ENCODE results near the gene MAP3K14. TPM values are rescaled to one million over a fixed set of nuclear protein-coding genes. Genes with fewer than 3 reads are reported as not detected.

Gene MAP3K14
- total RNA-seq, 2 experiments from 2014 or later: 31.6 to 31.9 TPM

GRCh38 chr17:45307290-45308015, 9.4 kb downstream of the MAP3K14 start:
- Mint-ChIP-seq H3K27me3 (no peaks in the 10 kb centered on the region), H3K9me3 (no peaks in the 10 kb centered on the region), H3K4me1 (ENCODE audit: low read depth) (peaks cover 83% of the 10 kb centered on the region), H3K36me3 (ENCODE audit: low read depth) (peaks cover 67% of the 10 kb centered on the region), H3K27ac (peak overlapping the region; percentile 95), H3K4me3 (peak overlapping the region; percentile 36)
- peak; percentile 81 for DNase-seq
- intact Hi-C loops (cut with micrococcal nuclease): no loop called here
- ChIA-PET POLR2A (interaction anchor here (1.0 to 15.9 kb wide), 8 partner anchors 7 to 159 kb away, joined by 3 to 211 read pairs (median 4); partner anchors contain the start of genes FMNL1 and MAP3K14), CTCF (interaction anchor here (0.9 to 3.1 kb wide), 5 partner anchors 14 to 88 kb away, joined by 3 to 10 read pairs (median 4); no protein-coding TSS in a partner anchor)
- peak; percentile 58 for ATAC-seq
- TF ChIP-seq CTCF (IDR thresholded peaks at IDR 0.05): no peak

GRCh38 chr17:45306623-45307022, 10.2 kb downstream of the MAP3K14 start:
- Mint-ChIP-seq H3K36me3 (ENCODE audit: low read depth) (peaks cover 66% of the 10 kb centered on the region), H3K4me3 (no peak overlapping the region), H3K27me3 (no peaks in the 10 kb centered on the region), H3K27ac (peak overlapping the region; percentile 87), H3K4me1 (ENCODE audit: low read depth) (peaks cover 83% of the 10 kb centered on the region), H3K9me3 (no peaks in the 10 kb centered on the region)
- ChIA-PET CTCF (interaction anchor here (0.9 to 3.1 kb wide), 10 partner anchors 8 to 87 kb away, joined by 3 to 12 read pairs (median 5); partner anchors contain the start of gene MAP3K14), POLR2A (interaction anchor here (0.9 to 15.9 kb wide), 10 partner anchors 8 to 158 kb away, joined by 3 to 211 read pairs (median 4); partner anchors contain the start of genes FMNL1 and MAP3K14)
- ATAC-seq (no peak), DNase-seq (no peak)
- intact Hi-C loops (cut with micrococcal nuclease): no loop called here
- TF ChIP-seq CTCF (IDR thresholded peaks at IDR 0.05): no peak

GRCh38 chr17:45306094-45306493, 10.7 kb downstream of the MAP3K14 start:
- intact Hi-C loops (cut with micrococcal nuclease): no loop called here
- Mint-ChIP-seq H3K4me3 (no peak overlapping the region), H3K36me3 (ENCODE audit: low read depth) (peaks cover 63% of the 10 kb centered on the region)

GRCh38 chr17:45305530-45306087, 11.2 kb downstream of the MAP3K14 start:
- H3K36me3 Mint-ChIP-seq (ENCODE audit: low read depth): peaks cover 59% of the 10 kb centered on the region
- H3K9me3 Mint-ChIP-seq: no peaks in the 10 kb centered on the region
- TF ChIP-seq CTCF (IDR thresholded peaks at IDR 0.05): no peak
- DNase-seq (peak; percentile 31), ATAC-seq (no peak)
- intact Hi-C loops (cut with micrococcal nuclease): no loop called here
- ChIA-PET POLR2A (interaction anchor here (0.9 to 15.9 kb wide), 6 partner anchors 9 to 126 kb away, joined by 3 to 211 read pairs (median 13); partner anchors contain the start of genes FMNL1 and MAP3K14), CTCF (interaction anchor here (1.0 to 2.6 kb wide), 8 partner anchors 9 to 80 kb away, joined by 3 to 12 read pairs (median 5); partner anchors contain the start of gene MAP3K14)
- H3K27me3 Mint-ChIP-seq: no peaks in the 10 kb centered on the region
- no peak overlapping the region for H3K4me3 Mint-ChIP-seq
- H3K4me1 Mint-ChIP-seq (ENCODE audit: low read depth): peaks cover 78% of the 10 kb centered on the region
- peak overlapping the region; percentile 87 for H3K27ac Mint-ChIP-seq

More at GRCh38 chr17:45306094-45306493, 10.7 kb downstream of the MAP3K14 start:
- peak overlapping the region; percentile 87 for H3K27ac Mint-ChIP-seq
- ATAC-seq (no peak), DNase-seq (no peak)
- TF ChIP-seq CTCF (IDR thresholded peaks at IDR 0.05): no peak
- H3K9me3 Mint-ChIP-seq: no peaks in the 10 kb centered on the region
- ChIA-PET POLR2A (interaction anchor here (0.9 to 15.9 kb wide), 7 partner anchors 8 to 125 kb away, joined by 3 to 211 read pairs (median 9); partner anchors contain the start of genes FMNL1 and MAP3K14), CTCF (interaction anchor here (1.0 to 2.6 kb wide), 8 partner anchors 9 to 79 kb away, joined by 3 to 12 read pairs (median 5); partner anchors contain the start of gene MAP3K14)
- H3K27me3 Mint-ChIP-seq: no peaks in the 10 kb centered on the region
- peaks cover 80% of the 10 kb centered on the region for H3K4me1 Mint-ChIP-seq (ENCODE audit: low read depth)
